GM20000 (cell line): ENCODE data around the gene USE1.

ENCODE experiments used
- DNase-seq: peaks from one replicate; pipeline ENCODE4 v3.0.0; 2012; ENCODE audit warnings: low spot score
- TF ChIP-seq, protein P1 (sequence below): IDR thresholded peaks from 2 replicates; pipeline ENCODE4 v1.5.1; 2012; ENCODE audit warnings: mild to moderate bottlenecking, control low read depth; ENCODE audit errors: extremely low read depth, missing control alignments

Gene USE1, protein sequence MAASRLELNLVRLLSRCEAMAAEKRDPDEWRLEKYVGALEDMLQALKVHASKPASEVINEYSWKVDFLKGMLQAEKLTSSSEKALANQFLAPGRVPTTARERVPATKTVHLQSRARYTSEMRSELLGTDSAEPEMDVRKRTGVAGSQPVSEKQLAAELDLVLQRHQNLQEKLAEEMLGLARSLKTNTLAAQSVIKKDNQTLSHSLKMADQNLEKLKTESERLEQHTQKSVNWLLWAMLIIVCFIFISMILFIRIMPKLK

DNA sequence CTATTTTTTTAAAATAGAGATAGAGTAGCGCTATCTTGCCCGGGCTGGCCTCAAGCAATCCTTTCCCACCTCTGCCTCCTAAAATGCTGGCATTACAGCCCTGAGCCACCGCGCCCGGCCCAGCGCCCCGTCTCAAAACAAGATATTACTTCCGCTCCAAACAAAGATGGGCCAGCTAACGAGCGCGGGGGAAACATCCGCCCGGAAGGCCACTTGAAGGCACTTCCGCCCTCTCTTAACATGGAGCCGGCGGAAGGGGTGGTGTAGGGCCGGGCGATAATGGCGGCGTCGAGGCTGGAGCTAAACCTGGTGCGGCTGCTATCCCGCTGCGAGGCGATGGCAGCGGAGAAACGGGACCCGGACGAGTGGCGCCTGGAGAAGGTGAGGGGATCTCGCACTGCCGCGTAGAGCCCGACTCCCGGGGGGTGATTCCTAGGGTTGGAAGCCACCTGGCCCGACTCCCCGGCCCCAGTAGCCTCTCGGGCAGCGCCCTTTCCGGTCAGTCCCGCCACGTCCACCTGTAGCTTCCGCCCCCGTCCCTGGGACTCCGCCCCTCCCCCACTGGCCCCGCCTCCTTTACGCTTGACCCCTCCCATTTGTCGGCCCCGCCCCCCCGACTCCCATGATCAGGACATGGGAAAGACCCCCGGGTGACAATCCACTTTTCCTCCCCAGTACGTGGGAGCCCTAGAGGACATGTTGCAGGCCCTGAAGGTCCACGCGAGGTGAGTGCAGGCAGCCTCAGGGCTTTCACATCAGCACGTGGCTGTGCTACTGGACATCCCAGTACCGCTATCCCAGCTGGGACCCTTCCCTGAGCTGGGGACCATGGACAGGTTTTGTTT lies at the start of gene USE1:
Gene USE1, plus strand, starts transcription at position 231 of the 845 bp plus-strand sequence. Its CDS starts 49 bp downstream, at position 280.
- TF ChIP-seq, protein P1, sequence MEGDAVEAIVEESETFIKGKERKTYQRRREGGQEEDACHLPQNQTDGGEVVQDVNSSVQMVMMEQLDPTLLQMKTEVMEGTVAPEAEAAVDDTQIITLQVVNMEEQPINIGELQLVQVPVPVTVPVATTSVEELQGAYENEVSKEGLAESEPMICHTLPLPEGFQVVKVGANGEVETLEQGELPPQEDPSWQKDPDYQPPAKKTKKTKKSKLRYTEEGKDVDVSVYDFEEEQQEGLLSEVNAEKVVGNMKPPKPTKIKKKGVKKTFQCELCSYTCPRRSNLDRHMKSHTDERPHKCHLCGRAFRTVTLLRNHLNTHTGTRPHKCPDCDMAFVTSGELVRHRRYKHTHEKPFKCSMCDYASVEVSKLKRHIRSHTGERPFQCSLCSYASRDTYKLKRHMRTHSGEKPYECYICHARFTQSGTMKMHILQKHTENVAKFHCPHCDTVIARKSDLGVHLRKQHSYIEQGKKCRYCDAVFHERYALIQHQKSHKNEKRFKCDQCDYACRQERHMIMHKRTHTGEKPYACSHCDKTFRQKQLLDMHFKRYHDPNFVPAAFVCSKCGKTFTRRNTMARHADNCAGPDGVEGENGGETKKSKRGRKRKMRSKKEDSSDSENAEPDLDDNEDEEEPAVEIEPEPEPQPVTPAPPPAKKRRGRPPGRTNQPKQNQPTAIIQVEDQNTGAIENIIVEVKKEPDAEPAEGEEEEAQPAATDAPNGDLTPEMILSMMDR = no peak
- DNase-seq = peak; percentile 93

DNA sequence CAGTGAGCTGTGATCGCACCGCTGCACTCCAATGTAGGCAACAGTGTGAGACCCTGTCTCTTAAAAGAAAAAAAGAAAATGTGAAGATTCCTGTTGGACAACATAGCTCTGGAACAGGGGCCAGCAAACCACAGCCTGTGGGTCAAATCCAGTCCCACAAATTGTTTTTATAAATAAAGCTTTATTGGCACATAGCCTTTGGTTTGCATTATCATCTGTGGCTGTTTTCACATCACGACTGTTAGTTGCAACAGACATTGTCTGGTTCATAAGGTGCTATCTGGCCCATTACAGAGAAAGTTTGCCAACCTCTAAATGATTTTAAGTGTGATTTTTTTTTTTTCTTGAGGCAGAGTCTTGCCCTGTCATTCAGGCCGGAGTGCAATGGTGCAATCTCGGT lies 49.4 kb upstream of the USE1 start:
- TF ChIP-seq, protein P1 = no peak
- DNase-seq = no peak

DNA sequence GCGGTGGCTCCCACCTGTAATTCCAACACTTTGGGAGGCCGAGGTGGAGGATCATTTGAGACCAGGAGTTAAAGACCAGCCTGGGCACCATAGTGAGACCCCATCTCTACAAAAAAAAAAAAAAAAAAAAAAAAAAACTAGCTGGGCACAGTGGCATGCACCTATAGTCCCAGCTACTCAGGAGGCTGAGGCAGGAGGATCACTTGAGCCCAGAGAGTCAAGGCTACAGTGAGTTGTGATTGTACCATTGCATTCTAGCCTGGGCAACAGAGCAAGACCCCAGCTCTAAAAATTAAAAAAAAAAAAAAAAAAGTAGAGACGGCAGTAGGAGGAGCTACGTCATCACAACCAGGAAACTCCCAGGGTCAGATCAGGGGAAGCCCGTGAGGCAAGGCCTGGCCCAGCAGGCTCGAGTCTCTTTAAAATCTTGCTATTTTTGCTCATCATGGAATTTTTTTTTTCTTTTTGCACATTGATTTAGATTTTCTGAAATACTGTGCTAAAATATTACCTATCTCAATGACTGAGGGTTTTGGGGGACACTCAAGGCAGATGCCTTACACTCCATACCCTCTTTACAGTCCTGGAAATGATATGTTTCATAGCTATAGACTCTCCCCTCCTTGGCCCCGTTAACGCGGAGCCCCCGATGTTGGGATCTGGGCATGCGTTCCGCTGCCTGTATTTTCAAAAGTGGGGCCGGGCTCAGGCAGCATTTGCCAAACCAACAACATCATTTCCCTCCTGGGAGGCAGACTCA lies 44.4 kb upstream of the USE1 start:
- TF ChIP-seq, protein P1 = no peak
- DNase-seq = peak; percentile 90

DNA sequence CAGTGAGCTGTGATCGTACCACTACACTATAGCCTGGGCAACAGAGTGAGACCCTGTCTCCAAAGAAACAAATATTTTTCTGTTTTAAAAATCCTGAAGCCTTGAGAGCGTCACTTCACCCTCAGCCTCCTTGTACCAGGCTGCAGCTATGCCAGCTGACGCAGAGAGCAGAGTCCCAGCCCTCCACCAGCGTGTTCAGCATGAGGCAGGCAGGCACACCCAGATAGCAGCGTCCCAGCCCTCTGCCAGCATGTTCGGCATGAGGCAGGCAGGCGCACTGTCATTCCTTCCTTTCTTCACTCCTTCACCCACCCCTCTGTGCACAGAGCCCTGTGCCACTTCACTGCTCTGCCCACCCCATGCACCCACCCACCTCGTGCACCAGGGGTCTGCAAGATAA lies 43.3 kb upstream of the USE1 start:
- no peak for DNase-seq
- TF ChIP-seq, protein P1 = no peak

DNA sequence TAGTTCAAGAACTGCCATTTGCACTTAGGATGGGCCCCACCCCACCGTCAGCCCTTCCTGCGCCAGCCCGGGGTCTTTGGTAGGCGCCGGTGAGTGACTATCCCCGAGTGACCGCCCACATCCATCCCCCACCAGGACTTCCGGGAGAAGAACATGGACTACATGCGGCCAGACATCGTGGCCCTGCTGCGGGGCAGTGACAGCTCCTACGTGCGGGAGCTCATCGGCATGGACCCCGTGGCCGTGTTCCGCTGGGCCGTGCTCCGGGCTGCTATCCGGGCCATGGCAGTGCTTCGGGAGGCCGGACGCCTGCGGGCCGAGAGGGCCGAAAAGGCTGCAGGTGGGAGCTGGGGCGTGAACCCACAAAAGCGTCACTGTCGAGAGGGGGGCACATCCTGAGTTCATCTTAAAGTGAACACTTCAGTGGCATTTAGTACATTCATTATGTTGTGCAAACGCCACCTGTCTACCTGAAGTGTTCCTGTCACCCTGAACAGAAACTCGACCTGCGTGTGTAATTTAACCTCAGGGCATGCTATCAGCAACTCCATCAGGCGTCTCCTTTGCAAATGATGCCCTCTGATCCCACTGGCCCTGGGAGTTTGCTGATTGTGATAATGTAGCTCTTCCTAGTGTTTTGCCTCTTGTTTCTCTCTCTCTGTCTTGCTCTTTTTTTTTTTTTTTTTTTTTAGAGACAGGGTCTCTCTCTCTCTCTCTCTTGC lies 42.4 kb upstream of the USE1 start:
- TF ChIP-seq, protein P1 = no peak
- DNase-seq = no peak

DNA sequence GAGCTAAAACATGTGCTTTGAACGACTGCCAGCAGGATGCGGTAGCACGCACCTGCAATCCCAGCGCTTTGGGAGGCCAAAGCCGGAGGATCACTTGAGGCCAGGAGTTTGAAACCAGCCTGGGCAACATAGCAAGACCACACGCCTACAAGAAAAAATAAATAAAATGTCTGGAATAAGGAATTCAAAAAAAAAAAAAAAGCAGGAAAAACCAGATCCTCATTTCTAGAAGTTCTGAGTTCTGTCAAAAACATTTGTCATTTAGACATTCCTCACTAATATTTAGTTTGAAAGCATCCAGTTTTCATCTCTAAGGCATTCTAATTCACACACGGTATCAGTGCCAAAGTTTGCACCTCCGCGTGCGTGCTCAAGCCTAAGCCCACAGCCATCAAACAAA lies 36.9 kb upstream of the USE1 start:
- TF ChIP-seq, protein P1 = no peak
- DNase-seq = no peak
